HepG2 (cell line): ENCODE measurements around the gene TRMT112. TPM values are rescaled to one million over a fixed set of nuclear protein-coding genes. Genes with fewer than 3 reads are reported as not detected.
A peak's percentile ranks its signal among the peaks of the same experiment; 100 is the strongest.

Experiments used
- ATF5 ChIP-seq: sonication (generic); formaldehyde crosslinking; IDR thresholded peaks from 2 replicates; pipeline ENCODE4 v1.4.0; 2020; ENCODE audit warnings: mild to moderate bottlenecking, low read depth, missing genetic modification reagents
- MEIS1 ChIP-seq: sonication (generic); formaldehyde crosslinking; IDR thresholded peaks from 2 replicates; pipeline ENCODE4 v1.9.0; 2021; ENCODE audit warnings: mild to moderate bottlenecking, missing genetic modification reagents, moderate library complexity, borderline replicate concordance
- SMAD3 ChIP-seq: sonication (generic); formaldehyde crosslinking; IDR thresholded peaks from 2 replicates; pipeline ENCODE4 v1.4.0; 2020; ENCODE audit warnings: missing genetic modification reagents
- ZBTB33 ChIP-seq: sonication (generic); formaldehyde crosslinking; IDR thresholded peaks from 2 replicates; pipeline ENCODE4 v1.4.0; 2020; ENCODE audit warnings: missing genetic modification reagents
- ZNF180 ChIP-seq: sonication (generic); formaldehyde crosslinking; IDR thresholded peaks from 2 replicates; pipeline ENCODE4 v1.4.0; 2020; ENCODE audit warnings: low read depth, missing genetic modification reagents, borderline replicate concordance
- ZNF335 ChIP-seq: sonication (generic); formaldehyde crosslinking; IDR thresholded peaks from 2 replicates; pipeline ENCODE4 v1.4.0; 2020; ENCODE audit warnings: missing genetic modification reagents
- ZNF816 ChIP-seq: sonication (generic); formaldehyde crosslinking; IDR thresholded peaks from 2 replicates; pipeline ENCODE4 v1.8.0; 2022; ENCODE audit warnings: missing genetic modification reagents, mild to moderate bottlenecking, borderline replicate concordance
- polyA plus RNA-seq, 8 experiments: library from polyadenylated mRNA; depleted of rRNA in 3 of 8; stranded (reverse) in 7 of 8; unstranded in 1 of 8; fragments of >200 nt; fragmentation: Illumina TruSeq in 4 of 8; extraction: Trizol in 4 of 8; gene quantifications; 2 replicates each; pipeline versions ENCODE4 v1.2.1 to v1.2.3, GENCODE V29; 2011 to 2016; ENCODE audit warnings: low read depth in 4 of 8, missing spikeins in 1 of 8, mixed read lengths in 1 of 8; ENCODE audit not compliant: insufficient read depth in 1 of 8
- total RNA-seq, 5 experiments: library from RNA; depleted of rRNA; stranded (reverse); fragments of >200 nt; fragmentation: Illumina TruSeq; extraction: Trizol; gene quantifications; 2 replicates each; pipeline ENCODE4 v1.2.3, GENCODE V29; 2016; ENCODE audit warnings: low read depth in 1 of 5
- TF ChIP-seq, protein P1 (sequence below): sonication (generic); formaldehyde crosslinking; IDR thresholded peaks from 2 replicates; pipeline ENCODE4 v1.9.0; 2021; ENCODE audit warnings: missing genetic modification reagents, mild to moderate bottlenecking, borderline replicate concordance

The TRMT112 gene
- total and polyA plus RNA-seq, 2 of the 13 experiments (the other 11 are each of a cell fraction or from before 2014, with no cell fraction given), result 186 to 409 TPM

- TF ChIP-seq ATF5 (CRISPR knock-in tag) (0 out of 2 replicates have a peak, but pooled peaks have one; percentile 46), ZBTB33 (CRISPR knock-in tag) (0 out of 2 replicates have a peak, but pooled peaks have one; percentile 3), MEIS1 (CRISPR knock-in tag) (peak; percentile 61; the same call in 1 of the 2 replicates), ZNF335 (no peak), SMAD3 (0 out of 2 replicates have a peak, but pooled peaks have one; percentile 11), ZNF816 (CRISPR knock-in tag) (0 out of 2 replicates have a peak, but pooled peaks have one; percentile 47), ZNF180 (CRISPR knock-in tag) (no peak)
- TF ChIP-seq, protein P1, sequence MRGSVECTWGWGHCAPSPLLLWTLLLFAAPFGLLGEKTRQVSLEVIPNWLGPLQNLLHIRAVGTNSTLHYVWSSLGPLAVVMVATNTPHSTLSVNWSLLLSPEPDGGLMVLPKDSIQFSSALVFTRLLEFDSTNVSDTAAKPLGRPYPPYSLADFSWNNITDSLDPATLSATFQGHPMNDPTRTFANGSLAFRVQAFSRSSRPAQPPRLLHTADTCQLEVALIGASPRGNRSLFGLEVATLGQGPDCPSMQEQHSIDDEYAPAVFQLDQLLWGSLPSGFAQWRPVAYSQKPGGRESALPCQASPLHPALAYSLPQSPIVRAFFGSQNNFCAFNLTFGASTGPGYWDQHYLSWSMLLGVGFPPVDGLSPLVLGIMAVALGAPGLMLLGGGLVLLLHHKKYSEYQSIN, result no peak
Measured at GRCh38 chr11:64317961-64318765, 804 bp upstream of the TRMT112 start, which contains the start of gene PRDX5 (continued).
